Measurements from ENCODE around the gene TTC31. TPM values are rescaled to one million over a fixed set of nuclear protein-coding genes. Genes with fewer than 3 reads are reported as not detected.

TTC31 gene
- total RNA-seq (2021) (25.8 and 28.6 TPM in 2 replicates), Bru-seq, nascent RNA (percentile 65 among the genes with signal in this experiment), BruChase-seq, experiment 1, labeled RNA remaining after a 2-hour chase (percentile 71 among the genes with signal in this experiment), BruChase-seq, experiment 2, labeled RNA remaining after a 6-hour chase (percentile 75 among the genes with signal in this experiment)
- long read RNA-seq, transcript TTC31-201 (13 exons, 3,235 nt): major isoform, 9 of 55 reads
- long read RNA-seq, partial matches to known transcripts: 6 of 55 reads
- long read RNA-seq, other reads (novel, unspliced or antisense): 40 of 55 reads

DNA sequence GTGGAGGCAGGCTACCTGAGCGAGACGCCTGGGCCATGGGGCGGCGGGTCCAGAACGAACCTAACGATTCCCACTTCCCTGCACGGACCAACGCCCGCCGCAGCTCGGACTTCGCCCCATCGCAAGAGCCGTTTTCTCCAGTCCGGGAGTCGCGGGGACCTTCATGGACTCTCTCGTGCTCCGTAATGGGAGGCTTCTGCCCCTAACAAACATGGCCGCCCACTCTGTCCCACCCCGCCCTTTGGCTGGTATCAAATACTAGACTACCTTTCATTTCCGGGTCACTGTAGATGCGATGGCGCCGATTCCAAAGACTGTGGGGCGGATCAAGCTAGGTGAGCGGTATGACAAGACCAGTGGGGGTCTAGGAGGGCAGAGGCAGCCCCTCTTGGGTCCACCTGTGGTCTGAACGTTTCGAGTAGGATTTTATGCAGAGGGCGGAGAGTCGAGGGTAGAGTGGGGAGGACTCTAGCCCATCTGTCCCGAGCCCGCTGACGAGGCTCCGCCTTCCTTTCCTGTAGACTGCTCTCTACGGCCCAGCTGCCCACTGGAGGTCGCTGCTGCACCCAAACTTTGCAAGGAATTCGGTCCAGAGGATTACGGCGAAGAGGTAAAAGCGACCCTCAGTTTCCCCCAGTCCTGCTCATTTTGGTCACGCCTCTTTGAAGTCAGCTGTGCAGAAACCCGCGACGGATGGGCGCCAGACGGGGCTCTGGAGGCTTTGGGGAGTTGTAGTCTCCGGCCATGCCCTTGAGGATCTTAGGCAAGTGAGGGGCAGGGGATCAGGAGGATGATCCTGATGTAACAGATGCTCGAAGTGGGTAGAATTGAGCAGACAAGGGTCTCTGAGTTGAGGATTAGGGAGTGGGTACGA is at the start of gene TTC31, which contains the start of gene CCDC142:
Gene TTC31, plus strand, starts transcription at position 281 of the 874 bp plus-strand sequence. Its CDS starts 15 bp downstream, at position 296.
Gene CCDC142, minus strand, starts transcription at position 198 of the 874 bp plus-strand sequence. Its CDS starts 161 bp downstream, at position 37.
- intact Hi-C loops (cut with micrococcal nuclease; ENCODE audit: unreplicated experiment): loop anchor here (1.0 to 2.0 kb wide), 4 partner anchors 28 to 104 kb away; partner anchors contain the start of genes AUP1, HTRA2 and INO80B
- TF ChIP-seq EZH2 (IDR thresholded peaks at IDR 0.05; ENCODE audit: borderline replicate concordance, low read depth, low read length, poor library complexity, severe bottlenecking) (no peak), CTCF (conservative IDR thresholded peaks at IDR 0.05; ENCODE audit: low read depth, low read length) (peak; percentile 97)
- TSS peak; percentile 87 for BruUV-seq (replicated peaks)
- ChIA-PET POLR2A (ENCODE audit: low non-redundant PET) (interaction anchor here (0.5 to 1.0 kb wide), 2 partner anchors 24 to 290 kb away, joined by 3 to 4 read pairs; no protein-coding TSS in a partner anchor), CTCF (interaction anchor here (0.6 to 1.2 kb wide), 7 partner anchors 10 to 305 kb away, joined by 3 to 5 read pairs (median 4); partner anchors contain the start of genes INO80B, MOB1A, MRPL53 and PCGF1)
- Histone ChIP-seq H3K4me1 (ENCODE audit: insufficient read depth, low read length, poor library complexity, severe bottlenecking) (peaks cover 18% of the 10 kb centered on the region), H3K4me3 (ENCODE audit: low read depth, low read length, poor library complexity, severe bottlenecking) (peak within 1 kb of the TSS; percentile 84), H3K9me3 (ENCODE audit: low read depth, low read length, poor library complexity, severe bottlenecking) (no peaks in the 10 kb centered on the region), H3K27ac (ENCODE audit: low read depth, low read length, poor library complexity, severe bottlenecking) (peak within 1 kb of the TSS; percentile 84), H3K36me3 (ENCODE audit: insufficient read depth, low read length, poor library complexity, severe bottlenecking) (peaks cover 12% of the 10 kb centered on the region), H3K27me3 (replicated peaks; ENCODE audit: insufficient read depth, low read depth, low read length, poor library complexity) (no peaks in the 10 kb centered on the region)
- peak; percentile 97 for DNase-seq (ENCODE audit: low spot score)

- intact Hi-C loops (cut with micrococcal nuclease; ENCODE audit: unreplicated experiment): no loop called here
- no peaks in the 10 kb centered on the region for H3K9me3 ChIP-seq (ENCODE audit: low read depth, low read length, poor library complexity, severe bottlenecking)
- no peaks in the 10 kb centered on the region for H3K27me3 ChIP-seq (replicated peaks; ENCODE audit: insufficient read depth, low read depth, low read length, poor library complexity)
- H3K27ac ChIP-seq (ENCODE audit: low read depth, low read length, poor library complexity, severe bottlenecking): peak overlapping the region; percentile 25
- CTCF ChIA-PET: no interaction called here
- DNase-seq (ENCODE audit: low spot score): no peak
- no peak overlapping the region for H3K4me3 ChIP-seq (ENCODE audit: low read depth, low read length, poor library complexity, severe bottlenecking)
- TF ChIP-seq EZH2 (IDR thresholded peaks at IDR 0.05; ENCODE audit: borderline replicate concordance, low read depth, low read length, poor library complexity, severe bottlenecking) (no peak), CTCF (conservative IDR thresholded peaks at IDR 0.05; ENCODE audit: low read depth, low read length) (no peak)
- BruUV-seq (replicated peaks): no TSS peak
- peaks cover 43% of the 10 kb centered on the region for H3K4me1 ChIP-seq (ENCODE audit: insufficient read depth, low read length, poor library complexity, severe bottlenecking)
- POLR2A ChIA-PET (ENCODE audit: low non-redundant PET): no interaction called here
- H3K36me3 ChIP-seq (ENCODE audit: insufficient read depth, low read length, poor library complexity, severe bottlenecking): peaks cover 6% of the 10 kb centered on the region
Observed at GRCh38 chr2:74436111-74436805, 46.6 kb upstream of the TTC31 start.
